ENCODE results near the gene RALGPS1. TPM values are rescaled to one million over a fixed set of nuclear protein-coding genes. Genes with fewer than 3 reads are reported as not detected.

Gene RALGPS1
- polyA plus RNA-seq, 3 donors: 0.60 to 4.6 (median 1.3) TPM

DNA sequence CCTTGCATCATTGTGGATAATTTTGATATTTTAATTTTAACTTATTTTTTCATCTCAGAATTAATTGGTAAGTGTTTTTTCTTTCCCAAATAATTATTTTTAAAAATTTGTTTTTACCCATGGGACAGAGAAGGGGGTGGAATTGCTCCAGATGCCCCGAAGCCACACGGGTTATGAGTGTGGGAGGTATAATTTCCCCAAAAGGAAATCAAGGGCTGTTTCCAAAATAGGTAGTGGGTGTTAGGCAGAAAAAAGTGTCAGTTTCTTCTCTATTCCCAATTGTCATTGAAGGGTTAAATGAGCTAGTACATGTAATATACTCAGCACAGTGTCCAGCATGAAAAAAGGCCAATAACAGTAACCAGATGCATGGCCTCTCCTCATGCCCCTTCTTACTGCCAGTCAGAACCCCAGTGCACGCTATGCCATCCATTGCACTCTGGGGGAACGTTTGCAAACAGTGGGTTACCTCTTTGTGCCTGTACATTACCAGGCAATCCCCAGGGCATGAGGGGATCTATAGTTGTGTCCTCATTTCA, 244.3 kb downstream of the RALGPS1 start:
- no peak overlapping the region for H3K4me3 ChIP-seq (replicated peaks in 1 of 3; ENCODE audit: low read depth in 2 of 3, low read length in 3 of 3)
- no peak for DNase-seq
- H4K20me1 ChIP-seq (ENCODE audit: insufficient read depth, low read length): no peaks in the 10 kb centered on the region
- H3K79me2 ChIP-seq (ENCODE audit: insufficient read depth, low read length): no peaks in the 10 kb centered on the region
- H3K9me3 ChIP-seq (replicated peaks in 1 of 2; ENCODE audit: control insufficient read depth in 1 of 2, insufficient read depth in 1 of 2, low read length in 2 of 2): no peaks in the 10 kb centered on the region
- H3K36me3 ChIP-seq (replicated peaks in 1 of 2; ENCODE audit: control insufficient read depth in 1 of 2, insufficient read depth in 2 of 2, low read length in 2 of 2): no peaks in the 10 kb centered on the region
- H3K9ac ChIP-seq (ENCODE audit: insufficient read depth, low read length, poor library complexity, severe bottlenecking): no peak overlapping the region
- Mint-ChIP-seq H3K9me3 (no peaks in the 10 kb centered on the region), H3K36me3 (no peaks in the 10 kb centered on the region), H3K4me1 (peaks cover 21% of the 10 kb centered on the region), H3K4me3 (no peak overlapping the region), H3K27ac (no peak overlapping the region), H3K27me3 (ENCODE audit: low read depth in 3 of 3) (peaks cover 1 to 15% (median 9%) of the 10 kb centered on the region in 3 donors)
- TF ChIP-seq, protein P1, sequence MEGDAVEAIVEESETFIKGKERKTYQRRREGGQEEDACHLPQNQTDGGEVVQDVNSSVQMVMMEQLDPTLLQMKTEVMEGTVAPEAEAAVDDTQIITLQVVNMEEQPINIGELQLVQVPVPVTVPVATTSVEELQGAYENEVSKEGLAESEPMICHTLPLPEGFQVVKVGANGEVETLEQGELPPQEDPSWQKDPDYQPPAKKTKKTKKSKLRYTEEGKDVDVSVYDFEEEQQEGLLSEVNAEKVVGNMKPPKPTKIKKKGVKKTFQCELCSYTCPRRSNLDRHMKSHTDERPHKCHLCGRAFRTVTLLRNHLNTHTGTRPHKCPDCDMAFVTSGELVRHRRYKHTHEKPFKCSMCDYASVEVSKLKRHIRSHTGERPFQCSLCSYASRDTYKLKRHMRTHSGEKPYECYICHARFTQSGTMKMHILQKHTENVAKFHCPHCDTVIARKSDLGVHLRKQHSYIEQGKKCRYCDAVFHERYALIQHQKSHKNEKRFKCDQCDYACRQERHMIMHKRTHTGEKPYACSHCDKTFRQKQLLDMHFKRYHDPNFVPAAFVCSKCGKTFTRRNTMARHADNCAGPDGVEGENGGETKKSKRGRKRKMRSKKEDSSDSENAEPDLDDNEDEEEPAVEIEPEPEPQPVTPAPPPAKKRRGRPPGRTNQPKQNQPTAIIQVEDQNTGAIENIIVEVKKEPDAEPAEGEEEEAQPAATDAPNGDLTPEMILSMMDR (IDR thresholded peaks at IDR 0.05): no peak
- no peak overlapping the region for H3K4me2 ChIP-seq (replicated peaks; ENCODE audit: extremely low read depth, low read length, poor library complexity, severe bottlenecking)
- H3K27me3 ChIP-seq (ENCODE audit: control insufficient read depth in 2 of 2, insufficient read depth in 2 of 2, low read length in 2 of 2): peaks cover 0 to 3% of the 10 kb centered on the region in 2 donors
- no CpG with 5 or more reads among the region's 4 CpGs for WGBS (ENCODE audit: insufficient coverage)
- H2AFZ ChIP-seq (ENCODE audit: insufficient read depth, low read depth, low read length, poor library complexity, severe bottlenecking): no peak overlapping the region
- intact Hi-C loops (cut with micrococcal nuclease): no loop called here
- peaks cover 4 to 5% of the 10 kb centered on the region in 2 donors for H3K4me1 ChIP-seq (ENCODE audit: control insufficient read depth in 1 of 2, insufficient read depth in 2 of 2, low read length in 2 of 2)
- no peak overlapping the region for H3K27ac ChIP-seq (ENCODE audit: low read depth in 1 of 2, low read length in 2 of 2)

DNA sequence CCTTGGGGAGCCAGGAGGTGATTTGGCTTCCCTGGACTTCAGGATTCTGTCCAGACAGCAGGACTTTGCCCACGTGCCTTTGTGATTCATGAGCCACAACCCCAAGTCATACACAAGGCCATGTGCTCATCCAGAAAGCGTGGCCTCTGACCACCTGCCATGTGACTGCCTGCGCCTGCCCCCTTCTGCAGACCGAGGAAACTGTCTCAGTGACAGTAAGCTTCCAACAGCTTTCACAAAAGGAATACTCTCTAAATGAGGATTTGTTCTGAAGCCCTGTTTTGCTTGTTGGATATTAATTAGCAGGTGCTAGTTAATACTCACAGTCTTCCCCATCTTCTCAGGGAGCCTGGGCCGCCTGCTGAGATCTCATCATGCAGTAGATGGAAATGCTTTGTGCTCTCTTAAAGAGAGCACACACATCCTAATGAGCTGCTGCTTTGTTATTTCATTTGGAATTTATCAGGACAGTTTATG, 244.8 kb downstream of the RALGPS1 start:
- DNase-seq: no peak
- Mint-ChIP-seq H3K9me3 (no peaks in the 10 kb centered on the region), H3K4me3 (no peak overlapping the region), H3K36me3 (no peaks in the 10 kb centered on the region), H3K27me3 (ENCODE audit: low read depth in 3 of 3) (peaks cover 1 to 15% (median 9%) of the 10 kb centered on the region in 3 donors), H3K4me1 (peaks cover 18% of the 10 kb centered on the region), H3K27ac (no peak overlapping the region)
- no peak overlapping the region for H3K4me3 ChIP-seq (replicated peaks in 1 of 3; ENCODE audit: low read depth in 2 of 3, low read length in 3 of 3)
- TF ChIP-seq, protein P1 (IDR thresholded peaks at IDR 0.05): no peak
- H3K9ac ChIP-seq (ENCODE audit: insufficient read depth, low read length, poor library complexity, severe bottlenecking): no peak overlapping the region
- peaks cover 0 to 3% of the 10 kb centered on the region in 2 donors for H3K27me3 ChIP-seq (ENCODE audit: control insufficient read depth in 2 of 2, insufficient read depth in 2 of 2, low read length in 2 of 2)
- H3K36me3 ChIP-seq (replicated peaks in 1 of 2; ENCODE audit: control insufficient read depth in 1 of 2, insufficient read depth in 2 of 2, low read length in 2 of 2): no peaks in the 10 kb centered on the region
- H4K20me1 ChIP-seq (ENCODE audit: insufficient read depth, low read length): no peaks in the 10 kb centered on the region
- intact Hi-C loops (cut with micrococcal nuclease): no loop called here
- no peak overlapping the region for H3K4me2 ChIP-seq (replicated peaks; ENCODE audit: extremely low read depth, low read length, poor library complexity, severe bottlenecking)
- H2AFZ ChIP-seq (ENCODE audit: insufficient read depth, low read depth, low read length, poor library complexity, severe bottlenecking): no peak overlapping the region
- H3K27ac ChIP-seq (ENCODE audit: low read depth in 1 of 2, low read length in 2 of 2): no peak overlapping the region
- no peaks in the 10 kb centered on the region for H3K4me1 ChIP-seq (ENCODE audit: control insufficient read depth in 1 of 2, insufficient read depth in 2 of 2, low read length in 2 of 2)
- H3K9me3 ChIP-seq (replicated peaks in 1 of 2; ENCODE audit: control insufficient read depth in 1 of 2, insufficient read depth in 1 of 2, low read length in 2 of 2): no peaks in the 10 kb centered on the region
- 82% methylated on average over 2 of the region's 5 CpGs for WGBS (ENCODE audit: insufficient coverage)
- H3K79me2 ChIP-seq (ENCODE audit: insufficient read depth, low read length): no peaks in the 10 kb centered on the region

Measured in CD14-positive monocyte (primary cell).